ENCODE data around the gene NPIPA1.
"Not testable (repeated sequence)": the region's sequence is repeated elsewhere in the genome, so short reads cannot be mapped to it uniquely, and the experiment has no call there.

NPIPA1 gene

DNA sequence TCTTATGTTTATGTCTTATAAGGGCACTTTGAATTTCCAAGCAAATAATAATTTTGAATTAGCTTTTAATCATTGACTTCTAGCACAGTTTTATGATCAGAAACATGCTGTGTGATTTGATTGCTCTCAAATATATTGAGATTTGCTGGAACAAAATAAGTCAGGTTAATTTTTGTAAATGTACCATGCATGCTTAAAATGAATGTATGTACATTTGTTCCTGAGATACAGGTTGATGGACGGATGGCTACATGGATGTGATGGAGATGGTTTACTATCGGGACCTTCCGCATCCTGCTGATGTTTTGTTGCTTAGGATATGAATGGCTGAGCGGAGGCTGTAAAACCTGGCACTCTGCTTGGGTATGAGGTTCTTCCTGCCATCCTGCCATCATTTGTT is at the start of gene NPIPA1:
Gene NPIPA1, plus strand, starts transcription at position 301 of the 400 bp plus-strand sequence. Its CDS starts 0 bp downstream, at position 301.
- not testable (repeated sequence) for H3K4me1 ChIP-seq (ENCODE audit: control insufficient read depth in 1 of 2, insufficient read depth in 1 of 2, low read depth in 1 of 2, low read length in 1 of 2); H3K9me3 ChIP-seq; H3K4me3 ChIP-seq (ENCODE audit: low read depth in 1 of 2, low read length in 1 of 2); H3K27ac ChIP-seq; H3K36me3 ChIP-seq; H3K27me3 ChIP-seq

DNA sequence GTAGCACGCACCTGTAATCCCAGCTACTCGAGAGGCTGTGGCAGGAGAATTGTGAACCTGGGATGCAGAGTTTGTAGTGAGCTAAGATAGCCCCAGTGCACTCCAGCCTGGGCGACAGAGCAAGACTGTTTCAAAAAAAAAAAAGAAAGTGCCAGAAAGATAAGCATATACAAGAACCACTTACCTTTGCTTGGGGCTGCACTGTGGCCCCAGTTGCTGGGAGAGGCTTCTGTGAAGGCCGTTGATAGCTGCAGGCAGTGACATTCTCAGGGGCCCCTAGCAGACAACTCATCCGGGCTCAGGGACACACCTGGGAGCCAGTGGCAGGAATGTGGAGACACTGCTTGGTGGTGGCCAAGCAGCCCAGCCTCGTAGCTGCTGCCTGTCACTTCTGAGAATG is 45.1 kb upstream of the NPIPA1 start:
- H3K27me3 ChIP-seq; H3K9me3 ChIP-seq; H3K4me1 ChIP-seq (ENCODE audit: control insufficient read depth in 1 of 2, insufficient read depth in 1 of 2, low read depth in 1 of 2, low read length in 1 of 2); H3K4me3 ChIP-seq (ENCODE audit: low read depth in 1 of 2, low read length in 1 of 2); H3K27ac ChIP-seq; H3K36me3 ChIP-seq: not testable (repeated sequence)

- not testable (repeated sequence) for H3K4me1 ChIP-seq (ENCODE audit: control insufficient read depth in 1 of 2, insufficient read depth in 1 of 2, low read depth in 1 of 2, low read length in 1 of 2); H3K27ac ChIP-seq; H3K9me3 ChIP-seq; H3K36me3 ChIP-seq; H3K4me3 ChIP-seq (ENCODE audit: low read depth in 1 of 2, low read length in 1 of 2); H3K27me3 ChIP-seq
Observed at GRCh38 chr16:14895382-14895781, 41.9 kb upstream of the NPIPA1 start.

DNA sequence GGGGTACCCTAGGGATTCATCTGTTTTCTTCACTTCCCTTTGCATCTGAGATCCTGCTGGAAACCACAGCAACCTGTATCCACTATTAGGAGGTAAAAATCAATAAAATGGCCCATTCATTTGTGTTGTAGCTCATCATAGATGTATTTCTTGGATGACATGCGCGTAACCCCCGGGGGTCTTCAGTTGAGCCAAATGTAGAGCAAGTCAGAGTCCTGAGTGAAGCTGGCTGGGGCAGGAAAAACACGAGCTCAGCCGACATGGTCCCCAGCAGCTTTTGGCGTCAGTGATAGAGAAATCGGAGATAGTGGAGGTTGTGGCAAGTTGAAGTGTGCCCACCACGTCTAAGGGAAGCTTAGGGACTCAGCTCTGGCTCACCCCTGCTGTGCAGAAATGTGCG is 41.2 kb upstream of the NPIPA1 start:
- not testable (repeated sequence) for H3K36me3 ChIP-seq; H3K27me3 ChIP-seq; H3K4me1 ChIP-seq (ENCODE audit: control insufficient read depth in 1 of 2, insufficient read depth in 1 of 2, low read depth in 1 of 2, low read length in 1 of 2); H3K27ac ChIP-seq; H3K9me3 ChIP-seq; H3K4me3 ChIP-seq (ENCODE audit: low read depth in 1 of 2, low read length in 1 of 2)

- H3K27ac ChIP-seq; H3K4me3 ChIP-seq (ENCODE audit: low read depth in 1 of 2, low read length in 1 of 2); H3K9me3 ChIP-seq; H3K27me3 ChIP-seq; H3K4me1 ChIP-seq (ENCODE audit: control insufficient read depth in 1 of 2, insufficient read depth in 1 of 2, low read depth in 1 of 2, low read length in 1 of 2); H3K36me3 ChIP-seq: not testable (repeated sequence)
Observed at GRCh38 chr16:14897006-14897664, 40.1 kb upstream of the NPIPA1 start.

DNA sequence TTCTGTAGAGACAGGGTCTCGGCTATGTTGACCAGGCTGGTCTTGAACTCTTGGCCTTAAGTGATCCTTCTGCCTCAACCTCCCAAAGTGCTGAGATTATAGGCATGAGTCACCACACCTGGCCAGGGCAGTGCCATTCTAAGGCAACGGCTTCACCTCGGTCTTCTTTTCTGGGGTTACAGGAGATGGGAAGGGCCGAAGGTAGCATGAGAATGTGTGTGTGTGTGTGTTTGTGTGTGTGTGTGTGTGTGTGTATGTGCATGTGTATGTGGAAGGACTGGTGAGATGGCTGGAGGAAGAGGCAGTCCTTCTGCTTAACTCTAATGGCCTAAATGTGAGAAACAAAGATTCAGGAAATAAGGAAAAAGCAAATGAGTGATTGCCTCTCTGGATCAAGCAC is 39.1 kb upstream of the NPIPA1 start:
- H3K36me3 ChIP-seq; H3K9me3 ChIP-seq; H3K27ac ChIP-seq; H3K4me1 ChIP-seq (ENCODE audit: control insufficient read depth in 1 of 2, insufficient read depth in 1 of 2, low read depth in 1 of 2, low read length in 1 of 2); H3K4me3 ChIP-seq (ENCODE audit: low read depth in 1 of 2, low read length in 1 of 2); H3K27me3 ChIP-seq: not testable (repeated sequence)

- H3K27me3 ChIP-seq; H3K36me3 ChIP-seq; H3K4me1 ChIP-seq (ENCODE audit: control insufficient read depth in 1 of 2, insufficient read depth in 1 of 2, low read depth in 1 of 2, low read length in 1 of 2); H3K9me3 ChIP-seq; H3K27ac ChIP-seq; H3K4me3 ChIP-seq (ENCODE audit: low read depth in 1 of 2, low read length in 1 of 2): not testable (repeated sequence)
Observed at GRCh38 chr16:14903191-14903957, 33.9 kb upstream of the NPIPA1 start.

DNA sequence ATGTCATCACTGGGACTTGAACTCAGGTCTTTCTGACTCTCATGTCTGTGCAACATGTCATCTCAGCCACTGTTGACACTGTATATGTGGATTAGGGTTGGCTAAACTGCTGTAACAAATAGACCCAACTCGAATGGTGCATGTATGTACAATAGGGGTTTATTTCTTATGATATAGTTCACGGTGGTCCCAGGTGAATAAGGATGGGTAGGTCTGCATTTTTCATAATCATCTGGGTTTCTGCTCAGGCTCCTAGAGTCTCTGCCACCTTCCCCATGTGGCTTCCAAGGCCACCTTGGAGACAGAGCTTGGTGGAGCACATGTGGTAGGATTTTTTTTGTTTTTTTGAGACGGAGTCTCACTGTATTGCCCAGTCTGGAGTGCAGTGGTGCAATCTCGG is 27.5 kb upstream of the NPIPA1 start:
- not testable (repeated sequence) for H3K36me3 ChIP-seq; H3K4me1 ChIP-seq (ENCODE audit: control insufficient read depth in 1 of 2, insufficient read depth in 1 of 2, low read depth in 1 of 2, low read length in 1 of 2); H3K27ac ChIP-seq; H3K9me3 ChIP-seq; H3K27me3 ChIP-seq; H3K4me3 ChIP-seq (ENCODE audit: low read depth in 1 of 2, low read length in 1 of 2)

DNA sequence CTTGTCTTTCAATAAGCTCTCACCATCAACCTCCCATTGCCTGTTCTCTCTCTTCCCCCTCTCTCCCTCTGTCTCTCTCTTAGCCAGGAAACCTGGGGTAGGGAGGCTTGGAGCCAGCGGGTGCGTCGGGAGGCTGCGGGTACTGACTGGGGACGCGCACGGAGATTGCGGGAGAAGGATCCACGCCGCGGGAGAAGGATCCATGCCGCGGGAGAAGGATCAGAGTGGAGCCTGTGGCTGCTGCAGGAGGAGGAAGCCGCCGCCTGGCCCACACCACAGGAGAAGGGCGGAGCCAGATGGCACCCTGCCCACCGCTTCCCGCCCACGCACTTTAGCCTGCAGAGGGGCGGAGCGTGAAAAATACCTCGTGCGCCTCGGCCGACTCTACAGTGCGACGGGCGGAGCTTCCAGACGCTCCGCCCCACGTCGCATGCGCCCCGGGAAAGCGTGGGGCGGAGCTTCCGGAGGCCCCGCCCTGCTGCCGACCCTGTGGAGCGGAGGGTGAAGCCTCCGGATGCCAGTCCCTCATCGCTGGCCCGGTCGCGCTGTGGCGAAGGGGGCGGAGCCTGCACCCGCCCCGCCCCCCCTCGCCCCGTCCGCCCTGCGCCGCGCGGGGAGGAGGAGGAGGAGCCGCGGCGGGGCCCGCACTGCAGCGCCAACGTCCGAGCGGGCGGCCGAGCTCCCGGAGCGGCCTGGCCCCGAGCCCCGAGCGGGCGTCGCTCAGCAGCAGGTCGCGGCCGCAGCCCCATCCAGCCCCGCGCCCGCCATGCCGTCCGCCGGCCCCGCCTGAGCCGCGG is 26.2 kb upstream of the NPIPA1 start:
- H3K36me3 ChIP-seq; H3K4me3 ChIP-seq (ENCODE audit: low read depth in 1 of 2, low read length in 1 of 2); H3K9me3 ChIP-seq; H3K27ac ChIP-seq; H3K27me3 ChIP-seq; H3K4me1 ChIP-seq (ENCODE audit: control insufficient read depth in 1 of 2, insufficient read depth in 1 of 2, low read depth in 1 of 2, low read length in 1 of 2): not testable (repeated sequence)

- not testable (repeated sequence) for H3K27me3 ChIP-seq; H3K4me1 ChIP-seq (ENCODE audit: control insufficient read depth in 1 of 2, insufficient read depth in 1 of 2, low read depth in 1 of 2, low read length in 1 of 2); H3K27ac ChIP-seq; H3K36me3 ChIP-seq; H3K9me3 ChIP-seq
- H3K4me3 ChIP-seq (ENCODE audit: low read depth in 1 of 2, low read length in 1 of 2), result peak overlapping the region in 1 of 2 experiments; percentile 61
Observed at GRCh38 chr16:14911954-14912353, 25.3 kb upstream of the NPIPA1 start.

GRCh38 chr16:14912588-14912987 is 24.7 kb upstream of the NPIPA1 start:
- H3K36me3 ChIP-seq; H3K27me3 ChIP-seq; H3K4me3 ChIP-seq (ENCODE audit: low read depth in 1 of 2, low read length in 1 of 2); H3K9me3 ChIP-seq; H3K4me1 ChIP-seq (ENCODE audit: control insufficient read depth in 1 of 2, insufficient read depth in 1 of 2, low read depth in 1 of 2, low read length in 1 of 2); H3K27ac ChIP-seq: not testable (repeated sequence)

DNA sequence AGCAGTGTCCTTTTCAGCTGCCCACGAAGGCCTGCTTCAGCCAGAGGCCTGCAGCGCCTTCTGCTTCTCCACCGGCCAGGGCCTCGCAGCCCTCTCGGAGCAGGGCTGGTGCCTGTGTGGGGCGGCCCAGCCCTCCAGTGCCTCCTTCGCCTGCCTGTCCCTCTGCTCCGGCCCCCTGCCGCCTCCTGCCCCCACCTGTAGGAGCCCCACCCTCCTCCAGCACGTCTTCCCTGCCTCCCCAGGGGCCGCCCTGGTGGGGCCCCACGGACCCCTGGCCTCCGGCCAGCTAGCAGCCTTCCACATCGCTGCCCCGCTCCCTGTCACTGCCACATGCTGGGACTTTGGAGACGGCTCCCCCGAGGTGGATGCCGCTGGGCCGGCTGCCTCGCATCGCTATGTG is 18.7 kb upstream of the NPIPA1 start:
- not testable (repeated sequence) for H3K9me3 ChIP-seq; H3K27me3 ChIP-seq; H3K27ac ChIP-seq; H3K4me3 ChIP-seq (ENCODE audit: low read depth in 1 of 2, low read length in 1 of 2); H3K36me3 ChIP-seq; H3K4me1 ChIP-seq (ENCODE audit: control insufficient read depth in 1 of 2, insufficient read depth in 1 of 2, low read depth in 1 of 2, low read length in 1 of 2)

GRCh38 chr16:14919837-14920600 is 17.2 kb upstream of the NPIPA1 start:
- H3K27ac ChIP-seq; H3K4me1 ChIP-seq (ENCODE audit: control insufficient read depth in 1 of 2, insufficient read depth in 1 of 2, low read depth in 1 of 2, low read length in 1 of 2); H3K27me3 ChIP-seq; H3K36me3 ChIP-seq; H3K9me3 ChIP-seq; H3K4me3 ChIP-seq (ENCODE audit: low read depth in 1 of 2, low read length in 1 of 2): not testable (repeated sequence)
